Measurements from ENCODE around the gene ANXA3.

GRCh38 chr4:78553043-78553396, 1.4 kb downstream of the ANXA3 start:
- TF ChIP-seq CTCF (IDR thresholded peaks at IDR 0.05; ENCODE audit: insufficient read depth, low read depth, low read length) = no peak
- no peak for TF ChIP-seq EZH2 (IDR thresholded peaks at IDR 0.05; ENCODE audit: insufficient read depth, low read length)
